Left ventricle myocardium superior (tissue), 1 donor: ENCODE results near the gene RIOK3. TPM values are rescaled to one million over a fixed set of nuclear protein-coding genes. Genes with fewer than 3 reads are reported as not detected.
"Not testable (repeated sequence)": the region's sequence is repeated elsewhere in the genome, so short reads cannot be mapped to it uniquely, and the experiment has no call there.

ENCODE experiments used
- ATAC-seq: fragments of 200-7000 bp; cut with Tn5 transposase; one replicate; pipeline ENCODE4 v1.9.1; 2020; ENCODE audit warnings: mild to moderate bottlenecking, moderate library complexity
- DNase-seq: peaks from one replicate; pipeline ENCODE4 v3.0.0-alpha.2; 2020
- intact Hi-C: fragments of 100-400 bp; cut with micrococcal nuclease; formaldehyde crosslinking; loops from one replicate; pipeline ENCODE4 v1.11.0; 2022
- total RNA-seq: library from RNA; stranded (reverse); fragmentation: NEBNext Ultra II Directional; extraction: Animal tissue kit (Norgen Biotek cat#: 25700); gene quantifications from one replicate; pipeline ENCODE4 v1.2.1, GENCODE V29; 2021
- donor health status: DM: no; HTN: yes; CAD: no; lungs with severe emphysema.

The RIOK3 gene
- total RNA-seq, 1 donor from 2014 or later, result 54.8 TPM

- ATAC-seq (no peak), DNase-seq (no peak)
- intact Hi-C loops, result no loop called here
Measured at GRCh38 chr18:23487738-23488570, 34.9 kb downstream of the RIOK3 start.

GRCh38 chr18:23489586-23489985 is 36.5 kb downstream of the RIOK3 start:
- ATAC-seq, intact Hi-C loops: not testable (repeated sequence)

GRCh38 chr18:23493654-23494053 is 40.6 kb downstream of the RIOK3 start:
- intact Hi-C loops, result no loop called here
- no peak for DNase-seq
- ATAC-seq, result no peak

More at GRCh38 chr18:23489586-23489985, 36.5 kb downstream of the RIOK3 start:
- not testable (repeated sequence) for DNase-seq

- DNase-seq (no peak), ATAC-seq (no peak)
- intact Hi-C loops, result no loop called here
Measured at GRCh38 chr18:23494992-23495391, 41.9 kb downstream of the RIOK3 start.

GRCh38 chr18:23495723-23496440 is 42.8 kb downstream of the RIOK3 start:
- ATAC-seq (peak; percentile 94), DNase-seq (peak; percentile 57)
- intact Hi-C loops, result no loop called here

- ATAC-seq (no peak), DNase-seq (no peak)
- intact Hi-C loops, result no loop called here
Measured at GRCh38 chr18:23498117-23498516, 45.0 kb downstream of the RIOK3 start.

- DNase-seq (peak; percentile 47), ATAC-seq (no peak)
- intact Hi-C loops, result no loop called here
Measured at GRCh38 chr18:23498877-23499276, 45.8 kb downstream of the RIOK3 start.

- DNase-seq, result no peak
- ATAC-seq, result no peak
- intact Hi-C loops, result no loop called here
Measured at GRCh38 chr18:23499291-23499781, 46.2 kb downstream of the RIOK3 start.

GRCh38 chr18:23501626-23502025 is 48.5 kb downstream of the RIOK3 start:
- no peak for DNase-seq
- ATAC-seq, result no peak
- intact Hi-C loops, result no loop called here

GRCh38 chr18:23502516-23503037 is 49.5 kb downstream of the RIOK3 start:
- DNase-seq (no peak), ATAC-seq (no peak)
- intact Hi-C loops, result no loop called here

GRCh38 chr18:23503038-23503962 is 50.2 kb downstream of the RIOK3 start, which contains the start of gene RMC1:
RMC1 (plus strand) TSS chr18:23503511; CDS start chr18:23503619, 108 bp downstream.
- intact Hi-C loops, result no loop called here

GRCh38 chr18:23503963-23504344 is 50.9 kb downstream of the RIOK3 start:
- intact Hi-C loops, result no loop called here
- DNase-seq (no peak), ATAC-seq (no peak)

More at GRCh38 chr18:23503038-23503962, 50.2 kb downstream of the RIOK3 start, which contains the start of gene RMC1:
- peak; percentile 99 for DNase-seq
- ATAC-seq, result peak; percentile 99

GRCh38 chr18:23504720-23505119 is 51.6 kb downstream of the RIOK3 start:
- DNase-seq, result no peak
- intact Hi-C loops, result no loop called here
- ATAC-seq, result no peak

GRCh38 chr18:23506393-23506792 is 53.3 kb downstream of the RIOK3 start:
- intact Hi-C loops, result no loop called here

GRCh38 chr18:23510923-23511322 is 57.8 kb downstream of the RIOK3 start:
- intact Hi-C loops, ATAC-seq, DNase-seq: not testable (repeated sequence)

More at GRCh38 chr18:23506393-23506792, 53.3 kb downstream of the RIOK3 start:
- ATAC-seq, result no peak
- DNase-seq, result no peak

GRCh38 chr18:23512216-23512615 is 59.1 kb downstream of the RIOK3 start:
- intact Hi-C loops, ATAC-seq: not testable (repeated sequence)

GRCh38 chr18:23512641-23513040 is 59.6 kb downstream of the RIOK3 start:
- intact Hi-C loops, result no loop called here
- ATAC-seq, result no peak
- DNase-seq, result no peak

More at GRCh38 chr18:23512216-23512615, 59.1 kb downstream of the RIOK3 start:
- DNase-seq, result not testable (repeated sequence)

GRCh38 chr18:23515911-23516546 is 62.9 kb downstream of the RIOK3 start:
- ATAC-seq, result peak; percentile 97
- intact Hi-C loops, result loop anchor here (5.0 kb wide), 1 partner anchor 76 kb away; no protein-coding TSS in a partner anchor
- DNase-seq, result peak; percentile 69
